ENCODE results near the gene GNRH2. TPM values are rescaled to one million over a fixed set of nuclear protein-coding genes. Genes with fewer than 3 reads are reported as not detected.

Gene GNRH2
- total RNA-seq, 1 experiment from 2014 or later = 1.1 TPM

DNA sequence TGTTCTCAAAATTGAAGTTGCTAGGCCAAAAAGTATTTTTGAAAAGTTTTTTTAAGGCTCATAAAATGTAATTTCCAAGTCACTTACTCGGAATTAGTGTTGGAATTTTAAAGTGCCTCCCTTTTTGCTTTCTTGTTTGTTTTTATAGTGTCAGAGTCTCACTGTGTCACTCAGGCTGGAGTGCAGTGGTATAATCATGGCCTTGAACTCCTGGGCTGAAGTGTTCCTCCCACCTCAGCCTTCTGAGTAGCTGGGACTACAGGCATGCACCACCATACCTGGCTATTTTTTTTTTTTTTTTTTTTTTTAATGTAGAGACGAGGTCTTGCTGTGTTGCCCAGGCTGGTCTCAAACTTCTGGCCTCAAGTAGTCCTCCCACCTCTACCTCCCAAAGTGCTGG is 40.0 kb upstream of the GNRH2 start:
- Histone ChIP-seq H3K79me2 (ENCODE audit: insufficient read depth, low read length) (no peaks in the 10 kb centered on the region), H3K27ac (ENCODE audit: insufficient read length, low read depth, low read length) (no peak overlapping the region), H2BK5ac (ENCODE audit: insufficient read length, low read length) (no peak overlapping the region), H3K79me1 (ENCODE audit: insufficient read depth, low read depth, low read length, poor library complexity, severe bottlenecking) (no peaks in the 10 kb centered on the region), H3T11ph (ENCODE audit: low read length) (no peak overlapping the region), H3K56ac (ENCODE audit: insufficient read length, low read depth, low read length) (no peak overlapping the region), H2BK120ac (ENCODE audit: low read depth, low read length, poor library complexity, severe bottlenecking) (no peak overlapping the region), H3K9me3 (ENCODE audit: control insufficient read depth, low read depth, low read length) (no peaks in the 10 kb centered on the region), H4K5ac (ENCODE audit: insufficient read length, low read depth, low read length) (no peak overlapping the region), H3K9ac (ENCODE audit: extremely low read depth, insufficient read length, low read length) (no peak overlapping the region), H3K23me2 (ENCODE audit: insufficient read length, low read depth, low read length, poor library complexity, severe bottlenecking) (no peaks in the 10 kb centered on the region), H3K23ac (ENCODE audit: insufficient read length, low read depth, low read length) (no peak overlapping the region), H4K91ac (ENCODE audit: insufficient read length, low read depth, low read length) (no peak overlapping the region), H3K4me1 (ENCODE audit: insufficient read depth, low read length) (no peaks in the 10 kb centered on the region; the same call in 1 of the 2 replicates), H4K20me1 (ENCODE audit: control insufficient read depth, insufficient read depth, insufficient read length) (no peaks in the 10 kb centered on the region), H2AFZ (ENCODE audit: low read length) (no peak overlapping the region), H4K8ac (replicated peaks; ENCODE audit: insufficient read length, low read depth, low read length) (no peak overlapping the region), H2AK5ac (ENCODE audit: insufficient read length, low read length) (no peak overlapping the region), H3K4ac (ENCODE audit: low read depth, low read length) (no peak overlapping the region), H3K14ac (ENCODE audit: insufficient read depth, low read length) (no peak overlapping the region), H3K18ac (ENCODE audit: insufficient read length, low read depth, low read length) (no peak overlapping the region), H2BK12ac (ENCODE audit: insufficient read length, low read depth, low read length) (no peak overlapping the region), H2BK20ac (ENCODE audit: low read depth, low read length, poor library complexity, severe bottlenecking) (no peak overlapping the region), H2BK15ac (ENCODE audit: low read depth, low read length) (no peak overlapping the region), H3K4me2 (ENCODE audit: insufficient read depth, insufficient read length, low read length) (no peak overlapping the region), H3K27me3 (ENCODE audit: insufficient read depth, low read length) (no peaks in the 10 kb centered on the region)
- no peaks in the 10 kb centered on the region for H3K27me3 Mint-ChIP-seq (ENCODE audit: low read depth)
- H3K9me3 Mint-ChIP-seq = no peaks in the 10 kb centered on the region
- no peak overlapping the region for H3K4me3 Mint-ChIP-seq
- peaks cover 14 to 32% (median 23%) of the 10 kb centered on the region in 3 experiments; a peak in 5 of 7 replicates for H3K36me3 Mint-ChIP-seq (ENCODE audit: insufficient read depth in 1 of 3, low read depth in 3 of 3)
- WGBS (ENCODE audit: extremely low coverage, insufficient read length, low lambda C conversion rate) = no CpG with 5 or more reads among the region's 2 CpGs
- H3K27ac Mint-ChIP-seq = no peak overlapping the region
- peaks cover 7 to 10% of the 10 kb centered on the region in 2 experiments; a peak in 3 of 4 replicates for H3K4me1 Mint-ChIP-seq
- TF ChIP-seq CTCF (conservative IDR thresholded peaks at IDR 0.05) = no peak
- no peak for DNase-seq

Data from H9 (cell line).